ENCODE data around the gene PGAP2. TPM values are rescaled to one million over a fixed set of nuclear protein-coding genes. Genes with fewer than 3 reads are reported as not detected.

PGAP2 gene
- total and polyA plus RNA-seq, 8 donors = 13.5 to 32.9 (median 18.8) TPM

GRCh38 chr11:3802011-3802790 is 6.2 kb upstream of the PGAP2 start:
- no peaks in the 10 kb centered on the region for H3K36me3 ChIP-seq
- no peak for TF ChIP-seq CTCF (IDR thresholded peaks at IDR 0.05)
- WGBS, 2 donors = 75 to 81% methylated on average over 4 of the region's 4 CpGs
- DNase-seq (no peak), FAIRE-seq (no peak), ATAC-seq (no peak)
- H3K9me3 ChIP-seq = no peaks in the 10 kb centered on the region
- no peak overlapping the region for H3K4me3 ChIP-seq
- no peaks in the 10 kb centered on the region for H3K27me3 ChIP-seq
- H3K4me1 ChIP-seq = peaks cover 0 to 5% (median 0%) of the 10 kb centered on the region in 3 donors
- H3K27ac ChIP-seq = no peak overlapping the region
- intact Hi-C loops (cut with DNase I) = no loop called here

GRCh38 chr11:3803726-3804495 is 4.4 kb upstream of the PGAP2 start:
- ATAC-seq = no peak
- FAIRE-seq = no peak
- no peak overlapping the region for H3K4me3 ChIP-seq

GRCh38 chr11:3808861-3809623 is 682 bp downstream of the PGAP2 start:
- WGBS, 2 donors = 12 to 13% methylated on average over 4 to 5 of the region's 5 CpGs
- peak; percentile 86 to 91 (median 88) for ATAC-seq
- H3K9me3 ChIP-seq = no peaks in the 10 kb centered on the region
- peak in 3 of 6 donors; percentile 41 to 67 (median 60) for DNase-seq
- H3K4me1 ChIP-seq = no peaks in the 10 kb centered on the region
- intact Hi-C loops (cut with DNase I) = no loop called here
- no peaks in the 10 kb centered on the region for H3K27me3 ChIP-seq
- H3K36me3 ChIP-seq = no peaks in the 10 kb centered on the region
- peak overlapping the region in 3 of 4 donors; percentile 45 to 81 (median 69) for H3K27ac ChIP-seq
- peak; percentile 6 to 39 (median 25) for TF ChIP-seq CTCF (IDR thresholded peaks at IDR 0.05)
- FAIRE-seq = no peak
- peak overlapping the region; percentile 68 to 94 (median 80) for H3K4me3 ChIP-seq

More at GRCh38 chr11:3803726-3804495, 4.4 kb upstream of the PGAP2 start:
- TF ChIP-seq CTCF (IDR thresholded peaks at IDR 0.05) = no peak
- Histone ChIP-seq H3K4me1 (no peaks in the 10 kb centered on the region), H3K27me3 (no peaks in the 10 kb centered on the region), H3K9me3 (no peaks in the 10 kb centered on the region), H3K36me3 (no peaks in the 10 kb centered on the region), H3K27ac (no peak overlapping the region)
- intact Hi-C loops (cut with DNase I) = no loop called here
- DNase-seq = peak in 1 of 6 donors; percentile 11
- WGBS, 2 donors = 90 to 94% methylated on average over 11 of the region's 11 CpGs

- Histone ChIP-seq H3K27ac (no peak overlapping the region), H3K4me3 (no peak overlapping the region), H3K36me3 (no peaks in the 10 kb centered on the region), H3K4me1 (no peaks in the 10 kb centered on the region), H3K9me3 (no peaks in the 10 kb centered on the region), H3K27me3 (no peaks in the 10 kb centered on the region)
- ATAC-seq = no peak
- DNase-seq = no peak
- WGBS, 2 donors = 93 to 98% methylated on average over 1 of the region's 1 CpG
- FAIRE-seq = no peak
- TF ChIP-seq CTCF (IDR thresholded peaks at IDR 0.05) = no peak
- intact Hi-C loops (cut with DNase I) = no loop called here
Measured at GRCh38 chr11:3809624-3809928, 1.2 kb downstream of the PGAP2 start.

Measured in pancreas (tissue), 10 donors.